Measurements from ENCODE around the gene DDX42.
A peak's percentile ranks its signal among the peaks of the same experiment; 100 is the strongest.

Gene DDX42

GRCh38 chr17:63772801-63773271 lies 1.1 kb upstream of the DDX42 start:
- Histone ChIP-seq H3K27me3 (ENCODE audit: control insufficient read depth, low read length) (no peaks in the 10 kb centered on the region), H3K4me1 (ENCODE audit: control insufficient read depth, low read length) (peaks cover 53% of the 10 kb centered on the region), H3K4me3 (ENCODE audit: low read length) (peak overlapping the region; percentile 97), H3K9me3 (ENCODE audit: control insufficient read depth, insufficient read depth, low read length) (no peaks in the 10 kb centered on the region), H3K9me2 (replicated peaks; ENCODE audit: control insufficient read depth, low read length) (no peaks in the 10 kb centered on the region), H3K36me3 (ENCODE audit: control insufficient read depth, low read length) (peaks cover 77% of the 10 kb centered on the region), H4K20me1 (ENCODE audit: control insufficient read depth, insufficient read depth, low read depth, low read length) (peaks cover 33% of the 10 kb centered on the region), H3K4me2 (ENCODE audit: low read length) (peak overlapping the region; percentile 85), H3F3A (ENCODE audit: control insufficient read depth, insufficient read depth) (0 out of 2 replicates have a peak, but pooled peaks cover 4% of the 10 kb centered on the region), H3K27ac (ENCODE audit: low read depth, low read length) (peak overlapping the region; percentile 92), H3K79me2 (ENCODE audit: control insufficient read depth, low read length) (peaks cover 98% of the 10 kb centered on the region)
- TF ChIP-seq CTCF (IDR thresholded peaks at IDR 0.05; ENCODE audit: low read depth, low read length, poor library complexity, severe bottlenecking), result no peak
- no peak for TF ChIP-seq EZH2phosphoT487 (IDR thresholded peaks at IDR 0.05; ENCODE audit: borderline replicate concordance, low read length)

GRCh38 chr17:63773272-63774140 lies 464 bp upstream of the DDX42 start, which contains the start of gene CCDC47:
TSS of gene CCDC47 (minus strand) at chr17:63773597. CDS start at chr17:63766175, 7,422 bp downstream.
- H3K4me1 ChIP-seq (ENCODE audit: control insufficient read depth, low read length), result peaks cover 52% of the 10 kb centered on the region
- H3K36me3 ChIP-seq (ENCODE audit: control insufficient read depth, low read length), result peaks cover 77% of the 10 kb centered on the region
- peak within 1 kb of the TSS; percentile 97 for H3K4me3 ChIP-seq (ENCODE audit: low read length)
- H3K27me3 ChIP-seq (ENCODE audit: control insufficient read depth, low read length), result no peaks in the 10 kb centered on the region
- no peaks in the 10 kb centered on the region for H3K9me3 ChIP-seq (ENCODE audit: control insufficient read depth, insufficient read depth, low read length)
- TF ChIP-seq EZH2phosphoT487 (IDR thresholded peaks at IDR 0.05; ENCODE audit: borderline replicate concordance, low read length) (no peak), CTCF (IDR thresholded peaks at IDR 0.05; ENCODE audit: low read depth, low read length, poor library complexity, severe bottlenecking) (no peak)
- H3K79me2 ChIP-seq (ENCODE audit: control insufficient read depth, low read length), result peaks cover 98% of the 10 kb centered on the region
- H4K20me1 ChIP-seq (ENCODE audit: control insufficient read depth, insufficient read depth, low read depth, low read length), result peaks cover 36% of the 10 kb centered on the region
- peak within 1 kb of the TSS; percentile 85 for H3K4me2 ChIP-seq (ENCODE audit: low read length)
- no peaks in the 10 kb centered on the region for H3K9me2 ChIP-seq (replicated peaks; ENCODE audit: control insufficient read depth, low read length)
- H3K27ac ChIP-seq (ENCODE audit: low read depth, low read length), result peak within 1 kb of the TSS; percentile 92
- 0 out of 2 replicates have a peak, but pooled peaks cover 4% of the 10 kb centered on the region for H3F3A ChIP-seq (ENCODE audit: control insufficient read depth, insufficient read depth)

- H3K4me2 ChIP-seq (ENCODE audit: low read length), result peak overlapping the region; percentile 85
- TF ChIP-seq EZH2phosphoT487 (IDR thresholded peaks at IDR 0.05; ENCODE audit: borderline replicate concordance, low read length) (no peak), CTCF (IDR thresholded peaks at IDR 0.05; ENCODE audit: low read depth, low read length, poor library complexity, severe bottlenecking) (no peak)
- 0 out of 2 replicates have a peak, but pooled peaks cover 4% of the 10 kb centered on the region for H3F3A ChIP-seq (ENCODE audit: control insufficient read depth, insufficient read depth)
- H4K20me1 ChIP-seq (ENCODE audit: control insufficient read depth, insufficient read depth, low read depth, low read length), result peaks cover 41% of the 10 kb centered on the region
- H3K4me3 ChIP-seq (ENCODE audit: low read length), result peak overlapping the region; percentile 97
- peaks cover 51% of the 10 kb centered on the region for H3K4me1 ChIP-seq (ENCODE audit: control insufficient read depth, low read length)
- H3K27me3 ChIP-seq (ENCODE audit: control insufficient read depth, low read length), result no peaks in the 10 kb centered on the region
- H3K36me3 ChIP-seq (ENCODE audit: control insufficient read depth, low read length), result peaks cover 81% of the 10 kb centered on the region
- H3K79me2 ChIP-seq (ENCODE audit: control insufficient read depth, low read length), result peaks cover 98% of the 10 kb centered on the region
- H3K27ac ChIP-seq (ENCODE audit: low read depth, low read length), result peak overlapping the region; percentile 92
- no peaks in the 10 kb centered on the region for H3K9me3 ChIP-seq (ENCODE audit: control insufficient read depth, insufficient read depth, low read length)
- no peaks in the 10 kb centered on the region for H3K9me2 ChIP-seq (replicated peaks; ENCODE audit: control insufficient read depth, low read length)
Observed at GRCh38 chr17:63774969-63775265, 947 bp downstream of the DDX42 start.

All from DOHH2 (cell line).